GM23338 (cell line): ENCODE measurements around the gene GPR146. TPM values are rescaled to one million over a fixed set of nuclear protein-coding genes. Genes with fewer than 3 reads are reported as not detected.

Source experiments
- ATAC-seq: fragments of 200-7000 bp; cut with Tn5 transposase; 3 replicates; pipeline ENCODE4 v1.9.1; 2020
- DNase-seq: peaks from one replicate; pipeline ENCODE4 v3.0.0-alpha.2; 2015; ENCODE audit warnings: low spot score
- H2AFZ ChIP-seq: fragments of 200-600 bp; sonication (generic); 2 replicates; pipeline ENCODE4 v1.8.0; 2016; ENCODE audit warnings: antibody characterized with exemption, mild to moderate bottlenecking, moderate library complexity
- H3F3A ChIP-seq: fragments of 200-600 bp; sonication (generic); replicated peaks from 2 replicates; pipeline ENCODE4 v1.8.0; 2017; ENCODE audit warnings: antibody characterized with exemption, mixed run types, low read depth
- H3K27ac ChIP-seq: fragments of 200-600 bp; sonication (generic); 2 replicates; pipeline ENCODE4 v1.6.1; 2016; ENCODE audit warnings: low read depth
- H3K27me3 ChIP-seq: fragments of 200-600 bp; sonication (generic); 2 replicates; pipeline ENCODE4 v1.8.0; 2016; ENCODE audit warnings: mild to moderate bottlenecking, mixed run types, moderate library complexity; ENCODE audit not compliant: insufficient read depth
- H3K36me3 ChIP-seq: fragments of 200-600 bp; sonication (generic); 2 replicates; pipeline ENCODE4 v1.8.0; 2016; ENCODE audit warnings: mild to moderate bottlenecking; ENCODE audit not compliant: insufficient read depth
- H3K4me1 ChIP-seq: fragments of 200-600 bp; sonication (generic); 2 replicates; pipeline ENCODE4 v1.8.0; 2016; ENCODE audit warnings: mild to moderate bottlenecking, moderate library complexity; ENCODE audit not compliant: insufficient read depth
- H3K4me2 ChIP-seq: fragments of 200-600 bp; sonication (generic); 2 replicates; pipeline ENCODE4 v1.7.1; 2017; ENCODE audit warnings: mixed run types
- H3K4me3 ChIP-seq: fragments of 200-600 bp; sonication (generic); 2 replicates; pipeline ENCODE4 v1.6.1; 2016; ENCODE audit warnings: mixed run types
- H3K79me2 ChIP-seq: fragments of 200-600 bp; sonication (generic); replicated peaks from 2 replicates; pipeline ENCODE4 v1.8.0; 2017; ENCODE audit warnings: mild to moderate bottlenecking; ENCODE audit not compliant: insufficient read depth
- H3K9me2 ChIP-seq: fragments of 200-600 bp; sonication (generic); 2 replicates; pipeline ENCODE4 v1.8.0; 2017; ENCODE audit not compliant: insufficient read depth
- H4K20me1 ChIP-seq: fragments of 200-600 bp; sonication (generic); replicated peaks from 2 replicates; pipeline ENCODE4 v1.8.0; 2017; ENCODE audit warnings: mild to moderate bottlenecking; ENCODE audit not compliant: insufficient read depth
- H3K27ac Mint-ChIP-seq: 2 replicates; pipeline ENCODE4 v1.8.0; 2020; ENCODE audit warnings: inconsistent platforms, mild to moderate bottlenecking, moderate library complexity, mixed read lengths
- H3K27me3 Mint-ChIP-seq: 3 replicates; pipeline ENCODE4 v1.8.0; 2022; ENCODE audit warnings: low read depth, mild to moderate bottlenecking, moderate library complexity, mixed read lengths, inconsistent platforms; ENCODE audit not compliant: insufficient read depth, poor library complexity
- H3K36me3 Mint-ChIP-seq: 3 replicates; pipeline ENCODE4 v1.8.0; 2021; ENCODE audit warnings: low read depth, mild to moderate bottlenecking, inconsistent platforms, moderate library complexity, mixed read lengths
- H3K4me1 Mint-ChIP-seq: 3 replicates; pipeline ENCODE4 v1.8.0; 2020; ENCODE audit warnings: mild to moderate bottlenecking, inconsistent platforms, mixed read lengths
- H3K4me3 Mint-ChIP-seq: 3 replicates; pipeline ENCODE4 v1.8.0; 2021; ENCODE audit warnings: moderate library complexity, mild to moderate bottlenecking, inconsistent platforms, mixed read lengths
- H3K9me3 Mint-ChIP-seq: 3 replicates; pipeline ENCODE4 v1.8.0; 2020; ENCODE audit warnings: moderate library complexity, mild to moderate bottlenecking, inconsistent platforms, mixed read lengths
- CREB1 ChIP-seq: fragments of 250-450 bp; sonication (Bioruptor Pico); IDR thresholded peaks from 2 replicates; pipeline ENCODE4 v1.5.0; 2020; ENCODE audit warnings: low read depth, mild to moderate bottlenecking, moderate library complexity
- CTCF ChIP-seq, 2 experiments: fragments of 200-600 bp in 1 of 2; sonication (generic) in 1 of 2; conservative IDR thresholded peaks; 2 replicates each; pipeline versions ENCODE4 v1.5.1 to v1.6.1; 2016 to 2017; ENCODE audit warnings: antibody characterized with exemption in 2 of 2, low read depth in 2 of 2, mild to moderate bottlenecking in 2 of 2, moderate library complexity in 1 of 2
- ETS1 ChIP-seq: IDR thresholded peaks from 2 replicates; pipeline ENCODE4 v1.6.1; 2016; ENCODE audit warnings: antibody characterized with exemption
- EZH2 ChIP-seq: fragments of 200-600 bp; sonication (generic); IDR thresholded peaks from one replicate; pipeline ENCODE4 v1.8.0; 2017; ENCODE audit warnings: antibody characterized with exemption, mild to moderate bottlenecking, low read depth; ENCODE audit not compliant: unreplicated experiment
- EZH2phosphoT487 ChIP-seq: fragments of 200-600 bp; sonication (generic); IDR thresholded peaks from one replicate; pipeline ENCODE4 v1.8.1; 2018; ENCODE audit warnings: antibody characterized with exemption; ENCODE audit not compliant: unreplicated experiment
- NANOG ChIP-seq: IDR thresholded peaks from 2 replicates; pipeline ENCODE4 v1.6.1; 2016; ENCODE audit warnings: antibody characterized with exemption, borderline replicate concordance
- POLR2AphosphoS5 ChIP-seq: IDR thresholded peaks from 2 replicates; pipeline ENCODE4 v1.6.1; 2016; ENCODE audit warnings: antibody characterized with exemption, low read depth
- REST ChIP-seq: IDR thresholded peaks from one replicate; pipeline ENCODE4 v1.6.1; 2018; ENCODE audit warnings: antibody characterized with exemption; ENCODE audit not compliant: unreplicated experiment
- STAT1 ChIP-seq: IDR thresholded peaks from one replicate; pipeline ENCODE4 v1.6.1; 2016; ENCODE audit warnings: antibody characterized with exemption; ENCODE audit not compliant: unreplicated experiment
- ZNF114 ChIP-seq: fragments of 250-450 bp; sonication (Bioruptor Pico); IDR thresholded peaks from 2 replicates; pipeline ENCODE4 v1.5.0; 2020; ENCODE audit warnings: mild to moderate bottlenecking, moderate library complexity
- ZNF331 ChIP-seq: fragments of 250-450 bp; sonication (Bioruptor Pico); IDR thresholded peaks from 2 replicates; pipeline ENCODE4 v1.5.0; 2020; ENCODE audit warnings: low read depth, mild to moderate bottlenecking, moderate library complexity
- ZNF462 ChIP-seq: fragments of 250-450 bp; sonication (Bioruptor Pico); IDR thresholded peaks from 2 replicates; pipeline ENCODE4 v1.5.0; 2020; ENCODE audit warnings: mild to moderate bottlenecking, moderate library complexity
- polyA plus RNA-seq: library from polyadenylated mRNA; unstranded; fragments of >200 nt; fragmentation: Nextera tagmentation; extraction: Ambion mirVana; gene quantifications from 2 replicates; pipeline ENCODE4 v1.2.1, GENCODE V29; 2016
- total RNA-seq: library from RNA; depleted of rRNA; stranded (reverse); fragments of >200 nt; shearing (Covaris generic); gene quantifications from 2 replicates; pipeline ENCODE4 v1.2.3, GENCODE V29; 2014

GPR146 gene
- total and polyA plus RNA-seq, 2 experiments from 2014 or later, result 0.28 to 0.37 TPM

GRCh38 chr7:1085266-1085665 is 40.9 kb downstream of the GPR146 start:
- H3K9me2 ChIP-seq, result no peaks in the 10 kb centered on the region
- TF ChIP-seq EZH2phosphoT487 (no peak), ZNF114 (CRISPR knock-in tag) (no peak), NANOG (no peak), ZNF331 (CRISPR knock-in tag) (no peak), POLR2AphosphoS5 (no peak), STAT1 (no peak), ETS1 (no peak), REST (no peak), CTCF (conservative IDR thresholded peaks at IDR 0.05; ENCODE audit: low read depth in 2 of 2) (no peak), CREB1 (CRISPR knock-in tag) (no peak), EZH2 (no peak), ZNF462 (CRISPR knock-in tag) (no peak)
- no peak overlapping the region for H3K4me3 ChIP-seq
- no peaks in the 10 kb centered on the region for H3F3A ChIP-seq
- H3K27me3 ChIP-seq, result no peaks in the 10 kb centered on the region
- H2AFZ ChIP-seq, result no peak overlapping the region
- Mint-ChIP-seq H3K4me3 (no peak overlapping the region), H3K4me1 (peaks cover 20% of the 10 kb centered on the region), H3K9me3 (no peaks in the 10 kb centered on the region), H3K36me3 (no peaks in the 10 kb centered on the region), H3K27me3 (peaks cover 8% of the 10 kb centered on the region), H3K27ac (no peak overlapping the region)
- peaks cover 7% of the 10 kb centered on the region; the same call in 1 of the 2 replicates for H3K4me1 ChIP-seq
- peaks cover 26% of the 10 kb centered on the region for H3K79me2 ChIP-seq
- peaks cover 7% of the 10 kb centered on the region; the same call in 1 of the 2 replicates for H4K20me1 ChIP-seq
- H3K4me2 ChIP-seq, result no peak overlapping the region
- no peak overlapping the region for H3K27ac ChIP-seq
- ATAC-seq (no peak), DNase-seq (no peak)
- H3K36me3 ChIP-seq, result no peaks in the 10 kb centered on the region
